ENCODE results near the gene OPCML.

DNA sequence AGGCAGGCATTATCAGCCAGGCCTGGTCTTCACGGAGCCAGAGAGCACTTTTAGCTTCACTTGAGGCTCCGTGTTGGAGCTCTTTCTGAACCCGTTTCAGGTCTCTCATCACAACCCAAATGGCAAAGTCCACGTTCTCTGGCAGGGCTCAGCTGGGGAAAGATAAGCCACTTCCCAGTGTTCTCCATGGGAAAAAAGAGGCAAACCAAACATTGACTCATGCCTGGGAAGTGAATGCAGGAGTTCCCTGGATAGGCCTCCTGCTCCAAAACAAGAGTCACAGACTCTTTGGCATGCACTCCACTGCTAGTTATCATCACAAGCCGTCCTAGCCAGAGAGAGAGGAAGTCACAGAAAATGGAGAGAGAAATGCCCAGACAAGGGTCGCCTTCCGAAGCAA lies 11.6 kb downstream of the OPCML start:
- TF ChIP-seq CTCF (IDR thresholded peaks at IDR 0.05; ENCODE audit: insufficient read depth, low read length, poor library complexity, severe bottlenecking) (no peak), EZH2phosphoT487 (conservative IDR thresholded peaks at IDR 0.05; ENCODE audit: low read length) (no peak)
